Measurements from ENCODE around the gene TMEM106C.

Gene TMEM106C

GRCh38 chr12:48009471-48009870 is 46.1 kb downstream of the TMEM106C start:
- no peak overlapping the region for H3K27ac ChIP-seq
- H3K27me3 ChIP-seq (ENCODE audit: insufficient read depth, low read depth, severe bottlenecking), result peaks cover 15% of the 10 kb centered on the region
- H3K36me3 ChIP-seq, result no peaks in the 10 kb centered on the region
- no peaks in the 10 kb centered on the region for H3K9me3 ChIP-seq (ENCODE audit: severe bottlenecking)
- DNase-seq, result no peak
- TF ChIP-seq CTCF (IDR thresholded peaks at IDR 0.05; ENCODE audit: low read depth, low read length), result no peak
- H3K4me3 ChIP-seq (ENCODE audit: low read depth, low read length), result no peak overlapping the region

GRCh38 chr12:48010366-48010970 is 47.1 kb downstream of the TMEM106C start:
- no peak for DNase-seq
- no peak overlapping the region for H3K4me3 ChIP-seq (ENCODE audit: low read depth, low read length)
- H3K9me3 ChIP-seq (ENCODE audit: severe bottlenecking), result no peaks in the 10 kb centered on the region
- TF ChIP-seq CTCF (IDR thresholded peaks at IDR 0.05; ENCODE audit: low read depth, low read length), result no peak
- no peaks in the 10 kb centered on the region for H3K36me3 ChIP-seq
- peaks cover 6% of the 10 kb centered on the region for H3K27me3 ChIP-seq (ENCODE audit: insufficient read depth, low read depth, severe bottlenecking)
- no peak overlapping the region for H3K27ac ChIP-seq

GRCh38 chr12:48012070-48012469 is 48.7 kb downstream of the TMEM106C start:
- Histone ChIP-seq H3K4me3 (ENCODE audit: low read depth, low read length) (no peak overlapping the region), H3K27me3 (ENCODE audit: insufficient read depth, low read depth, severe bottlenecking) (no peaks in the 10 kb centered on the region), H3K9me3 (ENCODE audit: severe bottlenecking) (no peaks in the 10 kb centered on the region), H3K36me3 (no peaks in the 10 kb centered on the region), H3K27ac (no peak overlapping the region)
- DNase-seq, result no peak
- TF ChIP-seq CTCF (IDR thresholded peaks at IDR 0.05; ENCODE audit: low read depth, low read length), result no peak

GRCh38 chr12:48013287-48013686 is 49.9 kb downstream of the TMEM106C start:
- H3K4me3 ChIP-seq (ENCODE audit: low read depth, low read length), result no peak overlapping the region
- no peak overlapping the region for H3K27ac ChIP-seq
- H3K27me3 ChIP-seq (ENCODE audit: insufficient read depth, low read depth, severe bottlenecking), result no peaks in the 10 kb centered on the region
- TF ChIP-seq CTCF (IDR thresholded peaks at IDR 0.05; ENCODE audit: low read depth, low read length), result no peak
- no peaks in the 10 kb centered on the region for H3K36me3 ChIP-seq
- H3K9me3 ChIP-seq (ENCODE audit: severe bottlenecking), result no peaks in the 10 kb centered on the region
- DNase-seq, result no peak

GRCh38 chr12:48015129-48015528 is 51.7 kb downstream of the TMEM106C start:
- H3K27me3 ChIP-seq (ENCODE audit: insufficient read depth, low read depth, severe bottlenecking), result no peaks in the 10 kb centered on the region

More at GRCh38 chr12:48015129-48015528, 51.7 kb downstream of the TMEM106C start:
- no peak overlapping the region for H3K27ac ChIP-seq
- no peaks in the 10 kb centered on the region for H3K9me3 ChIP-seq (ENCODE audit: severe bottlenecking)
- no peak for TF ChIP-seq CTCF (IDR thresholded peaks at IDR 0.05; ENCODE audit: low read depth, low read length)
- no peaks in the 10 kb centered on the region for H3K36me3 ChIP-seq
- H3K4me3 ChIP-seq (ENCODE audit: low read depth, low read length), result no peak overlapping the region
- DNase-seq, result no peak

All from WERI-Rb-1 (cell line).